Sigmoid colon (tissue), 7 donors: ENCODE data around the gene SLC12A3. TPM values are rescaled to one million over a fixed set of nuclear protein-coding genes. Genes with fewer than 3 reads are reported as not detected.

ENCODE experiments used
- DNase-seq: peaks from one replicate; pipeline ENCODE4 v3.0.0-alpha.2; 2019
- H3K27ac ChIP-seq, 4 donors: fragments of 200-600 bp; sonication (generic); one replicate each; pipeline ENCODE4 v1.5.1; 2016 to 2019; ENCODE audit warnings: mild to moderate bottlenecking in 1 of 4
- H3K27me3 ChIP-seq, 3 donors: fragments of 200-600 bp; sonication (generic); one replicate each; pipeline ENCODE4 v1.5.1; 2019; ENCODE audit warnings: mild to moderate bottlenecking in 1 of 3
- H3K36me3 ChIP-seq, 4 donors: fragments of 200-600 bp; sonication (generic); one replicate each; pipeline ENCODE4 v1.5.1; 2016 to 2019
- H3K4me1 ChIP-seq, 4 donors: fragments of 200-600 bp; sonication (generic); one replicate each; pipeline ENCODE4 v1.5.1; 2017 to 2019
- H3K4me3 ChIP-seq, 4 donors: fragments of 200-600 bp; sonication (generic); one replicate each; pipeline ENCODE4 v1.5.1; 2017 to 2019; ENCODE audit warnings: mild to moderate bottlenecking in 2 of 4, moderate library complexity in 1 of 4
- H3K9me3 ChIP-seq, 4 donors: fragments of 200-600 bp in 3 of 4; sonication (generic) in 3 of 4; one replicate each; pipeline versions ENCODE4 v1.5.1 to v1.6.1; 2013 to 2019
- CTCF ChIP-seq, 4 experiments: fragments of 450-650 bp in 3 of 4; fragments of 200-600 bp in 1 of 4; IDR thresholded peaks; one replicate each; pipeline ENCODE4 v1.5.1; 2016 to 2019; ENCODE audit warnings: antibody characterized with exemption in 4 of 4, mild to moderate bottlenecking in 3 of 4, moderate library complexity in 2 of 4
- EP300 ChIP-seq, 4 donors: sonication (generic); formaldehyde crosslinking; IDR thresholded peaks; one replicate each; pipeline ENCODE4 v1.6.1; 2017; ENCODE audit warnings: antibody characterized with exemption in 4 of 4
- POLR2A ChIP-seq, 2 donors: fragments of 450-650 bp; IDR thresholded peaks; one replicate each; pipeline ENCODE4 v1.6.1; 2016; ENCODE audit warnings: antibody characterized with exemption in 2 of 2, mild to moderate bottlenecking in 2 of 2, moderate library complexity in 2 of 2
- POLR2AphosphoS5 ChIP-seq, 4 donors: sonication (generic); formaldehyde crosslinking; IDR thresholded peaks; one replicate each; pipeline ENCODE4 v1.6.1; 2017; ENCODE audit warnings: antibody characterized with exemption in 4 of 4
- WGBS, 2 donors: extraction: QIAGEN DNeasy Blood & Tissue Kit; methylation state at CpG; one replicate each; pipeline ENCODE4 v1.1.7; 2013; 5-methylcytosine and 5-hydroxymethylcytosine counted together
- intact Hi-C: fragments of 100-400 bp; cut with DNase I; formaldehyde crosslinking; loops from one replicate; pipeline ENCODE4 v1.15.1; 2023
- polyA plus RNA-seq, 3 donors: library from polyadenylated mRNA; stranded (reverse); fragments of 200-250 nt; gene quantifications; one replicate each; pipeline ENCODE4 v1.2.3, GENCODE V29; 2013
- total RNA-seq, 4 donors: library from RNA; depleted of rRNA; stranded (reverse); fragments of >200 nt; gene quantifications; one replicate each; pipeline ENCODE4 v1.1.0, GENCODE V29; 2016
- donor health status: healthy with polysubstance abuse.
- donor health status: Bipolar disorder and iron deficiency.
- donor health status: healthy.

SLC12A3 gene
- total and polyA plus RNA-seq, 7 donors, result 0.16 TPM; not detected in 6

GRCh38 chr16:56870276-56870888 is 5.4 kb downstream of the SLC12A3 start:
- Histone ChIP-seq H3K4me1 (peaks cover 0 to 9% (median 4%) of the 10 kb centered on the region in 4 donors), H3K9me3 (no peaks in the 10 kb centered on the region), H3K27ac (no peak overlapping the region), H3K36me3 (no peaks in the 10 kb centered on the region), H3K27me3 (no peaks in the 10 kb centered on the region), H3K4me3 (no peak overlapping the region)
- WGBS, 2 donors, result 94 to 96% methylated on average over 14 of the region's 14 CpGs
- intact Hi-C loops, result no loop called here
- TF ChIP-seq POLR2AphosphoS5 (IDR thresholded peaks at IDR 0.05) (no peak), CTCF (IDR thresholded peaks at IDR 0.05) (no peak), POLR2A (IDR thresholded peaks at IDR 0.05) (no peak), EP300 (IDR thresholded peaks at IDR 0.05) (no peak)
- no peak for DNase-seq

- Histone ChIP-seq H3K4me3 (no peak overlapping the region), H3K27me3 (no peaks in the 10 kb centered on the region), H3K36me3 (no peaks in the 10 kb centered on the region), H3K4me1 (peaks cover 0 to 9% (median 4%) of the 10 kb centered on the region in 4 donors), H3K27ac (no peak overlapping the region), H3K9me3 (no peaks in the 10 kb centered on the region)
- intact Hi-C loops, result no loop called here
- no peak for DNase-seq
- TF ChIP-seq EP300 (IDR thresholded peaks at IDR 0.05) (no peak), POLR2A (IDR thresholded peaks at IDR 0.05) (no peak), CTCF (IDR thresholded peaks at IDR 0.05) (no peak), POLR2AphosphoS5 (IDR thresholded peaks at IDR 0.05) (no peak)
- WGBS, 2 donors, result 49 to 59% methylated on average over 7 of the region's 7 CpGs
Observed at GRCh38 chr16:56871172-56871593, 6.2 kb downstream of the SLC12A3 start.

DNA sequence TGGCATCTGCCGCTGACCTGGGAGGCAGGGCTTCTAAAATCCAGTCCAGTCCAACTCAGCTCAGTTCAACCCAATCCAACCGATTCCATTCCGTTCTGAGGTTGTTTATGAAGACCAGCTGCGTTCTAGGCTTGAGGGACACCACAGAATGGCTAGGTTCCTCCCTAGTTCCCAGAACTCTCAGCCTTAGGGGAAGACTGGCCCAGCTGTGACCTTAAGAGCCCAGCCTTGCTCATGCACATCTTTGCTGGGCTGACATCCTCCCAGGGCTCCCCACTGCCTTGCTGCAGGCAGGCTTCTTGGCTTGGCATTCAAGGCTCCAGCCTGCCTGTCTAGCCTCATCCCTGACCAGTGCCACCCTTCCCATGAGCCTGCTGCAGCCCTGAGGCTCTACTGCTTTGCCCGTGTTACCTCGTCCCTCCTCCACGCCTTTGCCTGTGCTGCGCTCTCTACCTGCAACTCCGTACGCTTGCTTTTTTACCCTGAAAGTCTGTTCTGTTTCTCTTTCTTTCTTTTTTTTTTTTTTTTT is 7.9 kb downstream of the SLC12A3 start:
- no peaks in the 10 kb centered on the region for H3K36me3 ChIP-seq
- WGBS, 2 donors, result 88 to 91% methylated on average over 10 of the region's 10 CpGs
- no peaks in the 10 kb centered on the region for H3K27me3 ChIP-seq
- H3K4me1 ChIP-seq, result no peaks in the 10 kb centered on the region
- H3K27ac ChIP-seq, result no peak overlapping the region
- no peaks in the 10 kb centered on the region for H3K9me3 ChIP-seq
- intact Hi-C loops, result no loop called here
- TF ChIP-seq EP300 (IDR thresholded peaks at IDR 0.05), result no peak
- TF ChIP-seq POLR2A (IDR thresholded peaks at IDR 0.05), result no peak
- no peak for TF ChIP-seq CTCF (IDR thresholded peaks at IDR 0.05)
- TF ChIP-seq POLR2AphosphoS5 (IDR thresholded peaks at IDR 0.05), result no peak
- DNase-seq, result no peak
- no peak overlapping the region for H3K4me3 ChIP-seq

DNA sequence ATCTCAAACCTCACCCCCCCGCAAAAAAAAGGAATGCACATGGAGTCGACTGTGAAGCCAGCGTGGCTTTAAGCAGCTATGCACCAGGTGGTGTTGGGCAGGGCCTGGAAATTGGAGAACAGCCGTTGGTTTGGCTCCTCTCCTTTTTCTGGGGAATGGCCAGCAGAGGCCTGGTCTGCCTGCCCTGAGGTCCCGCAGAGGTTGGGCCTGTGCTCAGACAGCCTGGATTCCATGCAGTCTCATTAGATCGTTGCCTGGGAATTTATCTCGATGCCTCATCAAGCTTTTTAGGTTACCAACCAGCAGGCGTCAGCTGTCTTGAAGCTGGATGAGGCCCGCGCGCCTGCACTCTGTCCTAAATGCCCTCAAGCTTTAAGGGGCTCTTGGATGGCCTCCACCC is 9.8 kb downstream of the SLC12A3 start:
- no peak overlapping the region for H3K27ac ChIP-seq
- TF ChIP-seq CTCF (IDR thresholded peaks at IDR 0.05) (no peak), POLR2AphosphoS5 (IDR thresholded peaks at IDR 0.05) (no peak), EP300 (IDR thresholded peaks at IDR 0.05) (no peak), POLR2A (IDR thresholded peaks at IDR 0.05) (no peak)
- intact Hi-C loops, result no loop called here
- no peak overlapping the region for H3K4me3 ChIP-seq
- DNase-seq, result no peak
- H3K9me3 ChIP-seq, result no peaks in the 10 kb centered on the region
- WGBS, 2 donors, result 81 to 83% methylated on average over 11 of the region's 11 CpGs
- no peaks in the 10 kb centered on the region for H3K4me1 ChIP-seq
- H3K36me3 ChIP-seq, result no peaks in the 10 kb centered on the region
- no peaks in the 10 kb centered on the region for H3K27me3 ChIP-seq

DNA sequence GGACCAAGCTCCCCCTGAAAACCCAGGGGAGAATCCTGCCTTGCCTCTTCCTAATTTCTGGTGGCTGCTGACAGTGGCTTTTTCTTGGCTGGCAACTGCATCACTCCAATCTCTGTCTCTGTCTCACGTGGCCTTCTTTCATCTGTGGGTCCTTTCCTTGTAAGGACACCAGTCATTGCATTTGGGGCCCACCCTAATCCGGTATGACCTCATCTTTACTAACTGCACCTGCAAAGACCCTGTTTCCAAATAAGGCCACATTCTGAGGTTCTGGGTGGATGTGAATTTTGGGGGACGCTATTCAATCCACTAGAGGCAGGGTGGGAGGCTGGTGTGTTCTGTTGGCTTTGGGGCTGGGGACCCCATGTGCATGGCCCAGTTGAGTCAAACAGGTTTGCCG is 11.0 kb downstream of the SLC12A3 start:
- WGBS, 2 donors, result 82 to 90% methylated on average over 4 of the region's 4 CpGs
- Histone ChIP-seq H3K27ac (no peak overlapping the region), H3K4me1 (no peaks in the 10 kb centered on the region), H3K27me3 (no peaks in the 10 kb centered on the region), H3K4me3 (no peak overlapping the region), H3K36me3 (no peaks in the 10 kb centered on the region), H3K9me3 (no peaks in the 10 kb centered on the region)
- no peak for TF ChIP-seq CTCF (IDR thresholded peaks at IDR 0.05)
- no peak for TF ChIP-seq POLR2AphosphoS5 (IDR thresholded peaks at IDR 0.05)
- no peak for TF ChIP-seq EP300 (IDR thresholded peaks at IDR 0.05)
- no peak for TF ChIP-seq POLR2A (IDR thresholded peaks at IDR 0.05)
- intact Hi-C loops, result no loop called here
- no peak for DNase-seq
